Prostate gland (tissue), 2 donors: ENCODE measurements around the gene MYLK4.

Experiments used
- POLR2A ChIP-seq: fragments of 450-650 bp; IDR thresholded peaks from one replicate; pipeline ENCODE4 v1.6.1; 2016; ENCODE audit warnings: antibody characterized with exemption, mild to moderate bottlenecking
- TF ChIP-seq, protein P1 (sequence below), 4 experiments: fragments of 200-600 bp in 2 of 4; fragments of 450-650 bp in 2 of 4; sonication (generic) in 2 of 4; IDR thresholded peaks; 1 replicate in 3 of 4; 2 replicates in 1 of 4; pipeline ENCODE4 v1.5.1; 2016 to 2019; ENCODE audit warnings: antibody characterized with exemption in 4 of 4, mild to moderate bottlenecking in 2 of 4, moderate library complexity in 2 of 4

- TF ChIP-seq, protein P1, sequence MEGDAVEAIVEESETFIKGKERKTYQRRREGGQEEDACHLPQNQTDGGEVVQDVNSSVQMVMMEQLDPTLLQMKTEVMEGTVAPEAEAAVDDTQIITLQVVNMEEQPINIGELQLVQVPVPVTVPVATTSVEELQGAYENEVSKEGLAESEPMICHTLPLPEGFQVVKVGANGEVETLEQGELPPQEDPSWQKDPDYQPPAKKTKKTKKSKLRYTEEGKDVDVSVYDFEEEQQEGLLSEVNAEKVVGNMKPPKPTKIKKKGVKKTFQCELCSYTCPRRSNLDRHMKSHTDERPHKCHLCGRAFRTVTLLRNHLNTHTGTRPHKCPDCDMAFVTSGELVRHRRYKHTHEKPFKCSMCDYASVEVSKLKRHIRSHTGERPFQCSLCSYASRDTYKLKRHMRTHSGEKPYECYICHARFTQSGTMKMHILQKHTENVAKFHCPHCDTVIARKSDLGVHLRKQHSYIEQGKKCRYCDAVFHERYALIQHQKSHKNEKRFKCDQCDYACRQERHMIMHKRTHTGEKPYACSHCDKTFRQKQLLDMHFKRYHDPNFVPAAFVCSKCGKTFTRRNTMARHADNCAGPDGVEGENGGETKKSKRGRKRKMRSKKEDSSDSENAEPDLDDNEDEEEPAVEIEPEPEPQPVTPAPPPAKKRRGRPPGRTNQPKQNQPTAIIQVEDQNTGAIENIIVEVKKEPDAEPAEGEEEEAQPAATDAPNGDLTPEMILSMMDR (IDR thresholded peaks at IDR 0.05): no peak
- TF ChIP-seq POLR2A: no peak
These were observed 38.6 kb downstream of the MYLK4 start for GRCh38 chr6:2712102-2712501.
